Myocyte (in vitro differentiated cells): ENCODE results near the gene CLEC4M. TPM values are rescaled to one million over a fixed set of nuclear protein-coding genes. Genes with fewer than 3 reads are reported as not detected.
"Not testable (repeated sequence)": the region's sequence is repeated elsewhere in the genome, so short reads cannot be mapped to it uniquely, and the experiment has no call there.

Experiments used
- DNase-seq: peaks from one replicate; pipeline ENCODE4 v3.0.0-alpha.2; 2012; ENCODE audit warnings: low read depth
- total RNA-seq: library from RNA; depleted of rRNA; stranded (reverse); fragments of >200 nt; gene quantifications from 2 replicates; pipeline ENCODE4 v1.2.3, GENCODE V29; 2014

Gene CLEC4M
- total RNA-seq, 1 donor from 2014 or later = not detected

DNA sequence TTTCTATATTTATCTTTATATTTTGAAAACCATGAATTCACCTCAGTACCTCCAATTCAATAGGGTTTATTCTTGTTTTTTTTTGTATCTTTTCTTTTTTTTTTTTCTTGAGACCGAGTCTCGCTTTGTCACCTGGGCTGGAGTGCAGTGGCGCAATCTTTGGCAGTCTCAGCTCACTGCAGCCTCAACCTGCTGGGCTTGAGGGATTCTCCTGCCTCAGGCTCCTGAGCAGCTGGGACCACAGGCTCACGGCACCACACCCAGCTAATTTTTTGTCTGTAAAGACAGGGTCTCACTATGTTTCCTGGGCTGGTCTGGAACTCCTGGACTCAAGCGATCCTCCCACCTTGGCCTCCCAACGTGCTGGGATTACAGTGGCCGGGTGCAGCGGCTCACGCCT lies 43.8 kb downstream of the CLEC4M start:
- no peak for DNase-seq

- DNase-seq = no peak
Measured at GRCh38 chr19:7808108-7808507, 45.1 kb downstream of the CLEC4M start.

GRCh38 chr19:7811989-7812388 lies 48.9 kb downstream of the CLEC4M start:
- DNase-seq = no peak

GRCh38 chr19:7815325-7815724 lies 52.3 kb downstream of the CLEC4M start:
- DNase-seq = no peak

GRCh38 chr19:7816040-7816439 lies 53.0 kb downstream of the CLEC4M start:
- not testable (repeated sequence) for DNase-seq

GRCh38 chr19:7817801-7818200 lies 54.8 kb downstream of the CLEC4M start:
- no peak for DNase-seq

GRCh38 chr19:7818806-7819205 lies 55.8 kb downstream of the CLEC4M start:
- DNase-seq = no peak

Other genes starting within 250 kb of the CLEC4M start
- gene ZNF358, start 247.1 kb upstream of the CLEC4M start, total RNA-seq = 70.8 and 83.6 TPM in 2 replicates
- 9.2 and 10.7 TPM in 2 replicates for gene MCOLN1, start 240.6 kb upstream of the CLEC4M start, total RNA-seq
- gene PNPLA6, start 227.5 kb upstream of the CLEC4M start, total RNA-seq = 92.8 and 127 TPM in 2 replicates
- not detected in 2 replicates for gene CAMSAP3, start 167.4 kb upstream of the CLEC4M start, total RNA-seq
- gene XAB2, start 133.7 kb upstream of the CLEC4M start, total RNA-seq = 30.5 and 31.2 TPM in 2 replicates
- 8.8 and 15.9 TPM in 2 replicates for gene PET100, start 133.4 kb upstream of the CLEC4M start, total RNA-seq
- gene PCP2, start 129.5 kb upstream of the CLEC4M start, total RNA-seq = not detected in 2 replicates
- gene STXBP2, start 126.1 kb upstream of the CLEC4M start, total RNA-seq = 1.9 TPM in 1 of 2 replicates, not detected in the other
- gene RETN, start 94.2 kb upstream of the CLEC4M start, total RNA-seq = not detected in 2 replicates
- not detected in 2 replicates for gene MCEMP1, start 86.2 kb upstream of the CLEC4M start, total RNA-seq
- gene TRAPPC5, start 82.4 kb upstream of the CLEC4M start, total RNA-seq = 50.4 and 95.9 TPM in 2 replicates
- not detected in 2 replicates for gene FCER2, start 61.1 kb upstream of the CLEC4M start, total RNA-seq
- not detected in 2 replicates for gene CLEC4G, start 31.1 kb upstream of the CLEC4M start, total RNA-seq
- gene CD209, start 15.7 kb upstream of the CLEC4M start, total RNA-seq = not detected in 2 replicates
- gene EVI5L, start 67.0 kb downstream of the CLEC4M start, total RNA-seq = 25.2 and 25.4 TPM in 2 replicates
- not detected in 2 replicates for gene PRR36, start 111.1 kb downstream of the CLEC4M start, total RNA-seq
- gene LRRC8E, start 125.3 kb downstream of the CLEC4M start, total RNA-seq = 0.53 and 1.0 TPM in 2 replicates
- 13.1 and 16.0 TPM in 2 replicates for gene MAP2K7, start 140.6 kb downstream of the CLEC4M start, total RNA-seq
- 0.21 and 4.2 TPM in 2 replicates for gene TGFBR3L, start 151.6 kb downstream of the CLEC4M start, total RNA-seq
- gene SNAPC2, start 157.1 kb downstream of the CLEC4M start, total RNA-seq = 21.5 and 27.5 TPM in 2 replicates
- 5.0 and 7.5 TPM in 2 replicates for gene CTXN1, start 162.9 kb downstream of the CLEC4M start, total RNA-seq
- 72.6 and 88.3 TPM in 2 replicates for gene TIMM44, start 180.4 kb downstream of the CLEC4M start, total RNA-seq
- gene ELAVL1, start 242.4 kb downstream of the CLEC4M start, total RNA-seq = 34.8 and 43.7 TPM in 2 replicates